HUES6 (cell line): ENCODE measurements around the gene MAML3.

Experiments
- H3K27ac ChIP-seq: 2 replicates; pipeline ENCODE4 v1.7.0; 2013; ENCODE audit warnings: low read depth, mild to moderate bottlenecking, low read length, inconsistent platforms
- H3K27me3 ChIP-seq: 2 replicates; pipeline ENCODE4 v1.6.1; 2013; ENCODE audit warnings: low read length; ENCODE audit not compliant: control insufficient read depth, insufficient read depth
- H3K36me3 ChIP-seq: 2 replicates; pipeline ENCODE4 v1.6.1; 2013; ENCODE audit warnings: low read length; ENCODE audit not compliant: control insufficient read depth, insufficient read depth
- H3K4me1 ChIP-seq: 2 replicates; pipeline ENCODE4 v1.6.1; 2013; ENCODE audit warnings: low read length; ENCODE audit not compliant: control insufficient read depth, insufficient read depth
- H3K4me3 ChIP-seq: 2 replicates; pipeline ENCODE4 v1.5.1; 2013; ENCODE audit warnings: low read depth, low read length
- H3K9ac ChIP-seq: one replicate; pipeline ENCODE4 v1.6.1; 2013; ENCODE audit warnings: mild to moderate bottlenecking, low read length
- H3K9me3 ChIP-seq: 2 replicates; pipeline ENCODE4 v1.6.1; 2013; ENCODE audit warnings: low read depth, low read length; ENCODE audit not compliant: control insufficient read depth, insufficient read depth

MAML3 gene

DNA sequence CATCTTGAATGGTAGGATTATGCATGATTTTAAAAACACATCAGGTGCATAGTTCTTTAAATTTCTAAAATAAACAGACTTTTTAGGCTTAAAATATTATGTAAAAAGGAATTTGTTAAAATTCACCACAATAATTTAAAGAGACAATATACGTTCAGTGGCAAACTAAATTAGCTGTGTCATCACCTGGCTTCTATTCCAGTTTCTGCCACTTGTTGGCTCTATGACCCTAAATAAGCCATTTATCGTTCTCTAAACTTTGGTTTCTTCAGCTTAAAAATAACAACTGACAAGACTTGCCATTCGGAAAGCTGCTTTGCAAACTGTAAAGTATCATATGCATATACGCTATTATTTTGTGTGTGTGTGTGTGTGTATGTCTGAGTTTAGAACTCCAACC lies 347.1 kb downstream of the MAML3 start:
- Histone ChIP-seq H3K4me3 (no peak overlapping the region), H3K4me1 (peaks cover 18% of the 10 kb centered on the region; the same call in 1 of the 2 replicates), H3K9me3 (peaks cover 11% of the 10 kb centered on the region), H3K36me3 (no peaks in the 10 kb centered on the region), H3K27me3 (no peaks in the 10 kb centered on the region), H3K9ac (no peak overlapping the region), H3K27ac (no peak overlapping the region)

DNA sequence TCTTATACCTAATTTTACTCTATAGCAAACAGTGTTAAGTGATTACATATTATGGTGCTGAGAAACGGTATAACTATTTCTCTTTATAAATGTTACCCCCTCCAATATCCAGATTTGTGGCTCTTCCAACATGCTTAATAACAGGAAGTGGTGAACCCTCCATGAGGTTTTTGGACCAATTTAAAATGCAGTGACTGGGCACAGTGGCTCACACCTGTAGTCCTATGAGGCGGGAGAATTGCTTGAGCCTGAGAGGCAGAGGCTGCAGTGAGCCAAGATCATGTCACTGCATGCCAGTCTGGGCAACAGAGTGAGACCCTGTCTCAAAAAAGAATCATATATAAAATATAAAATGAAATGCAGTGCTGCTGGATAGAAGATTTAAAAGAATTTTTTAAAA lies 351.1 kb downstream of the MAML3 start:
- Histone ChIP-seq H3K27ac (no peak overlapping the region), H3K9ac (no peak overlapping the region), H3K27me3 (no peaks in the 10 kb centered on the region), H3K9me3 (no peaks in the 10 kb centered on the region), H3K36me3 (no peaks in the 10 kb centered on the region), H3K4me1 (0 out of 2 replicates have a peak, but pooled peaks cover 2% of the 10 kb centered on the region), H3K4me3 (no peak overlapping the region)

DNA sequence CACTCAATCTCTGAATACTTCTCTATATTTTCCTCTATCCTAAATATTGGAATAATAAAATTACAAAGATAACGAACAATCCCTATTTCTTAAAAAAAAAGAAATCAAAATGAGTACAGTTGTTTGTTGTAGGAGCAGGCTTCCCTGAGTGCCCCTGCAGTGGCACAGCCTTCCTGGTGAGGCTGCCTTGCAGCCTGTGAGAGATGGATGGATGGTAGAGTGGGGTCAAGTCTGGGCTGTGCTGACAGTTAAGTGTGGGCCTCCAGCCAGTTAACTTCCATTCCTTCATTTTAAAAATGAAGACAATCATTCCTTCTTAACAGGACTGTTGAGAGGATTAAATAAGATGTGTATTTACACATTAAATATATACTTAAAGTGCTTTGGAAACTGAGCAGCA lies 351.5 kb downstream of the MAML3 start:
- no peaks in the 10 kb centered on the region for H3K9me3 ChIP-seq
- no peaks in the 10 kb centered on the region for H3K4me1 ChIP-seq
- no peak overlapping the region for H3K27ac ChIP-seq
- no peaks in the 10 kb centered on the region for H3K36me3 ChIP-seq
- no peak overlapping the region for H3K4me3 ChIP-seq
- no peak overlapping the region for H3K9ac ChIP-seq
- no peaks in the 10 kb centered on the region for H3K27me3 ChIP-seq

DNA sequence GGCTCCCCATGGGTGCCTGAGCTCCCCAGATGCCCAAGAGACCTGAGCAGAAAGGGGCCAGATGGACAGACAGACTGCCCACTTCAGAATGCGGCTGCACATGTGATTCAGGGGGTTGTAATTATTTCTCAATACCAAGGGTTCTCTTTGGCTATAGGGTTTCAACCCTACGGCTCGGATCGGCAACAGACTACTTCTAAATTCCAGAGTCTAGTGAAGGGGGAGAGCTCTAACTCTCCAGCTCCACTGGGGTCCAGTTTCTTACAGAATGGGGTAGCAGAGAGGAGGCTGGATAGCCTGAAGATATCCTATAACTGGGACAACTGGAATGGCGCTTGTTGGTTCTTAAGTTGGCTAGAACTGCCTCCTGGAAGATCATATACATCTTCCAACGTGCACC lies 352.1 kb downstream of the MAML3 start:
- H3K27ac ChIP-seq, result no peak overlapping the region
- no peaks in the 10 kb centered on the region for H3K9me3 ChIP-seq
- H3K27me3 ChIP-seq, result no peaks in the 10 kb centered on the region
- H3K9ac ChIP-seq, result no peak overlapping the region
- H3K4me3 ChIP-seq, result no peak overlapping the region
- H3K4me1 ChIP-seq, result no peaks in the 10 kb centered on the region
- no peaks in the 10 kb centered on the region for H3K36me3 ChIP-seq

DNA sequence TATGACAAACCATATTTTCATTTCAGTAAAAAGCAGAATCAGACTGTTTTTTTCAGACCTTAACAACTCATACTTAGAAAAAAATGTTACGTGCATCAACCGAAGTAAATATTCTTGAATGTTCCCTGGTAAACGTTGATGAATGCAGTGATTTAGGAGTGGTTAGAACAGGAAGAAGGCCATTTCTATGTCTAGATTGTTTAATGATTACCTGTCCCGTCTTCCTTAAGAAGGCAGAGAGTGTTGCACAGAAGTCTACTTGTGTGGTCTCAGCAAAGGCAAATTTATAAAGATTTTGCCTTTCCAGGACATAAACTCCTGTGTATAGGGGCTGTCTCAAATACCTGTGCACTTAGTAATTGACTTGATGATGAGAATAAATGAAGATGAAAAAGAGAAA lies 353.9 kb downstream of the MAML3 start:
- H3K9ac ChIP-seq, result no peak overlapping the region
- H3K4me1 ChIP-seq, result no peaks in the 10 kb centered on the region
- H3K27me3 ChIP-seq, result no peaks in the 10 kb centered on the region
- H3K27ac ChIP-seq, result no peak overlapping the region
- H3K4me3 ChIP-seq, result no peak overlapping the region
- no peaks in the 10 kb centered on the region for H3K36me3 ChIP-seq
- H3K9me3 ChIP-seq, result no peaks in the 10 kb centered on the region

DNA sequence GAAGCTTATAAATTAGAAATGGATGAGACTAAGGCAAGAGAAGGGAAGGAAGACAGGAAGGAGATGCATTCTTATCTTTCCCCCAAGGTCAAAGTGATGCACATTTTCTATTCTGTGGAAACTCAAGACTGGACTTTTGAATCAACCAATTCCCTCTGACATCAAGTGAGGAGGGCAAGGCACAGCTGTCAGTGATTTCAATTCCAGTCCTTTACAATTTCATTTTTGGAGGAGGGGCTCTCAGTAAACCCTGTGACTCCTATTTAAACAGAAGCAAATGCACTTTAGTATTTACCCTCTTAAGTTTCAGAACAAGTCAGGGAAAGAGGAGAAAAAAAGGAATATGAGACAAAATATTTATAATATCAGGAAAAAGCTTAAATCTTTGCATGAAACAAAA lies 354.4 kb downstream of the MAML3 start:
- Histone ChIP-seq H3K4me3 (no peak overlapping the region), H3K27ac (no peak overlapping the region), H3K27me3 (no peaks in the 10 kb centered on the region), H3K9me3 (no peaks in the 10 kb centered on the region), H3K36me3 (no peaks in the 10 kb centered on the region), H3K9ac (no peak overlapping the region), H3K4me1 (no peaks in the 10 kb centered on the region)

DNA sequence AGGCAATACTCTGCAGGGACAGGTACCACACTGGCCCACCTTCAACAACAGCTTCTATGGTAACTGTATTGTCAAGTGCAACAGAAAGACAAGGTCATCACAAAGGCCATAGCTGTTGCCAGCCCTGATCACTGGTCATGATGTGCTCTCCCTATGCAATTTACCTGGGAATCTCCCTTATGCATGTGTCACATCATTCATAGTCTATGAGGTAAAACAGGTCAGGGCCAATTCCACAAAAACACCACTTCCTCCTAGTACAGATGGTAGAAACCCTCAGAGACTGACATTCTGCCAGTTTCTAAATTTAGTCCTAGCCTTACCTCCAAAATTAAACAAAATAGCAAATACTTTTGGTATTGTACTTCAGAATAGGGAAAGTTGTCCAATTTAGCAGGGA lies 355.5 kb downstream of the MAML3 start:
- H3K4me3 ChIP-seq, result no peak overlapping the region
- H3K27ac ChIP-seq, result no peak overlapping the region
- no peaks in the 10 kb centered on the region for H3K27me3 ChIP-seq
- H3K9me3 ChIP-seq, result no peaks in the 10 kb centered on the region
- H3K4me1 ChIP-seq, result no peaks in the 10 kb centered on the region
- H3K9ac ChIP-seq, result no peak overlapping the region
- H3K36me3 ChIP-seq, result no peaks in the 10 kb centered on the region

DNA sequence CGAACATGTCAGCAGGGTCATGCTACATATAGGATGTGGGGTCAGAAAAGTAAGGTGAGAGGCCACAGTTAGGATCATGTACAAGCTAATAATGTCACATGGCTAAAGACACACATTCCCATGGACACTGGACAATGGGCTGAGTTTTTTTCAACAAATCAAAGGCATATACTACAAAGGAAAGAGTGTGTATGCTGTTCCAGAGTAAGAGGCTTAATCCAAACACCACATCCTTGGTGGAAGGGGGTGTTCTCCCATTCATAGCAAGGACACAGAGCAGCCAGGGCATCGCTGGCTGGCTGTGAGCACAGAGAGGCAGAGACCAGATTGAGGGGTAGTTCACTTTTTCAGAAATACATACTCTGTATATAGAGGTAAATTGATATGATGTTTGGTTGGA lies 356.7 kb downstream of the MAML3 start:
- H3K4me3 ChIP-seq, result no peak overlapping the region
- H3K27ac ChIP-seq, result no peak overlapping the region
- no peak overlapping the region for H3K9ac ChIP-seq
- no peaks in the 10 kb centered on the region for H3K36me3 ChIP-seq
- no peaks in the 10 kb centered on the region for H3K27me3 ChIP-seq
- no peaks in the 10 kb centered on the region for H3K9me3 ChIP-seq
- H3K4me1 ChIP-seq, result no peaks in the 10 kb centered on the region

DNA sequence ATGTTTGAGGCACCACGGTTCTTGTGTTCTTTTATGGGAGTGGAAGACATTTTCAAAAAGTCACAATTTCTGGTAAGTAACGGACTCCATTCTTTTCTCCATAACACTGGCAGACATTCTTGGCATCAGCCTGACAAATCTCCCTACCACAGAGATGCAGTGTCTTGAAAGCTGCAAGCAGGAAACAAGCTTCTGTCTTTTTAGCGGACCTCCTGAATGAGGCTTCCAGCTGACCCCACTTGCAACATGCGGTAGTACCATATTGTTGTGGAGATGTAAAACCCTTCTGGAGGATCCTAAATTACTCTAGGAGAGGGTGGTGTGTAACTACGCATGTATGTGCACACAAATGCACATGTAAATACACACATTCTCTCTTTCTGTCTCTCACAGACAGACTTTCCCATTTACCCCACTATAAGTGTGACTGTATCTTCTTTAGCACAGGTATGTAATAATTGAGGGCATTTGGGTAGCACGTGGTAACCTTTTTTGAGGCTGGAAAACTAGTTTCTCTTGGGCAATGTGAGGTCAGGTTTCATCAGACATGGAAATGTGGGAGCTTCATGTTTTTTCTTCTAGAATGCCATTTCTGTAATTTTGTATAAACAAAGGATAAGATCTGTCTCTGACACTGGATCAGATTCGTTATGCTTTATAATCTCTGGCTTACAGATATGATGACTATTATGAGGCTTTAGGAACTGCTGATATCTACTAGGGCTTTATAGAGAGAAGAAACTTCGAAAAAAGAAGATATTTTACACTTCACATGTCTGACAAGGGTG lies 358.3 kb downstream of the MAML3 start:
- Histone ChIP-seq H3K9ac (no peak overlapping the region), H3K9me3 (no peaks in the 10 kb centered on the region), H3K27me3 (no peaks in the 10 kb centered on the region), H3K4me3 (no peak overlapping the region), H3K36me3 (no peaks in the 10 kb centered on the region), H3K4me1 (no peaks in the 10 kb centered on the region), H3K27ac (no peak overlapping the region)

DNA sequence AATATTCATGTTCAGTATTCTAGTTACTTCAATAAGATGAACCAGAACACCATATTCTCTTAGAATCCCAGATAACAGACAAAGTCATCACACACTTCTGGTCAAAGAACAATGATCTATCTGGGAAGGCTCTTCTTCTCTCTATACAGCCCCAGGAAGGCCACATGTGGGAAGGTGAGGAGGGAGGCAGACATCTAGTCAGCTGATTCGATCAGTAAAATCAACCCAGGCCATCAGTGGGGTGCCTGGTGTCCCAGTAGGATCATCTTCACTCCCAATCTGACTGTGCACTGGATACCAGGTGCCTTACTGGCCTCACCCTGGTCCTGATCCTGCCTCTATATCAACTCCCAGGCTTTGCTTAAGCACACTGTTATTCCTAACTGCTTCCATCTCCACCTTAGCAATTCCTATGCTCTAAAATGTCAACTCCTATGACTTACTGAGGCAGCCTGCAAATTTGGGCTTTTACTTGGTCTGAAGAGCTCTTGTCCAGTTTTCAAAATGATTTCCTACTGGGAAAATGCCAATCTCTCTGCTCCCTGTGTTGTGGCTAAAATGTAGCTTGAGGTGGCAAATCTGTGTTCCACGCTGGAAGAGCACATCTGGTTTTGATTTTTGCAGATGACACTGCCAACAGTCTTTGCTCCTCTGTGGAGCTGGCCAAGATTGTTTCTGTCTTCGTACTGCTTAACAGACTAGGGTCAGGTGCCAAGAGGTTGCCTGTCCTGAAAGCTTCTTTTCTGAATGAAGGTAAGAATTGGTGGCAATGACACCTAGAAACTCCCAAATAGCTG lies 359.6 kb downstream of the MAML3 start:
- H3K4me3 ChIP-seq, result no peak overlapping the region
- no peaks in the 10 kb centered on the region for H3K27me3 ChIP-seq
- H3K9ac ChIP-seq, result no peak overlapping the region
- no peaks in the 10 kb centered on the region for H3K9me3 ChIP-seq
- no peaks in the 10 kb centered on the region for H3K4me1 ChIP-seq
- H3K36me3 ChIP-seq, result no peaks in the 10 kb centered on the region
- no peak overlapping the region for H3K27ac ChIP-seq

DNA sequence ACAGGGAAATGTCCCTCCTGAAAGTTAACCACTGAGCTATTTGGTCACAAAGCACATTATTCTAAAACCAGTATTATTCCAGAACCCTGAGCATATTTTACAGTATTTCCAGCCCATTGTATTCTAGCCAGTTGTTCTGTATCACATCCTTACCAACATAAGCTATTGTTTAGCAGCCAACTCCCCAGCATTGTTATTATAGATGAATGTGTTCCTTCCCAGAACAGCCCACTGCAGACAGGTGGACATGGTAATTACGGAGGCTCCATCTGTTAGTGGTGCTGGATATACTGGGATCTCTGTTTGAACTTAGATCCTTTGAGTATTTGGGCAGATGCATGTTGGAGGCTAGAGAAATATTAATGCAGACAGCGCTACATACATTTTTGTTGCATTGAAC lies 362.3 kb downstream of the MAML3 start:
- Histone ChIP-seq H3K27ac (no peak overlapping the region), H3K4me1 (peaks cover 6% of the 10 kb centered on the region; the same call in 1 of the 2 replicates), H3K36me3 (no peaks in the 10 kb centered on the region), H3K27me3 (no peaks in the 10 kb centered on the region), H3K4me3 (no peak overlapping the region), H3K9me3 (no peaks in the 10 kb centered on the region), H3K9ac (no peak overlapping the region)
